NCI-H2107 treated with DMSO at 0.1 percent for 48 hours (cell line): ENCODE data around the gene KIRREL3.
"Not testable (repeated sequence)": the region's sequence is repeated elsewhere in the genome, so short reads cannot be mapped to it uniquely, and the experiment has no call there.

ENCODE experiments used
- DNase-seq: peaks from one replicate; lab custom pipeline; 2025; ENCODE audit not compliant: unreplicated experiment; lab: John Stamatoyannopoulos, UW

KIRREL3 gene

DNA sequence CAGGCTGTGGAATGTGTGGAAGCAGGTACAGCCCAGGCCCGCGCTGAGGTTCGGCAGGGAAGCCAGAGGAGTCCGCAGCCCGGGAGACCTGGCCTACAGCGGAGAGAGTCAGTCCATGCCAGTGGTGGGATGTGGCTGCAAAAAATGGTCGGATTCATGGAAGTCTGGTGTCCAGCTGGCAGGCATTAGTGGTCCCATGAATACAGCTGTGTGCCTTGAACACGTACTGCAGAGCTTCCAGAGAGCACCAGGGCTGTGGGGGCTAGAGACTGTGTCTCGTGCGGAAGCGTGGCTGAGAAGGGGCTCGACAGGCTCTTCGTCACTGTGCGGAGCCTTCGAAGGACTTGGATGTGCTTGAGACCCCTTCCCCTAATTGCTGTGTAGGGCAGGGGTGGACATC is 604.3 kb downstream of the KIRREL3 start:
- not testable (repeated sequence) for DNase-seq

DNA sequence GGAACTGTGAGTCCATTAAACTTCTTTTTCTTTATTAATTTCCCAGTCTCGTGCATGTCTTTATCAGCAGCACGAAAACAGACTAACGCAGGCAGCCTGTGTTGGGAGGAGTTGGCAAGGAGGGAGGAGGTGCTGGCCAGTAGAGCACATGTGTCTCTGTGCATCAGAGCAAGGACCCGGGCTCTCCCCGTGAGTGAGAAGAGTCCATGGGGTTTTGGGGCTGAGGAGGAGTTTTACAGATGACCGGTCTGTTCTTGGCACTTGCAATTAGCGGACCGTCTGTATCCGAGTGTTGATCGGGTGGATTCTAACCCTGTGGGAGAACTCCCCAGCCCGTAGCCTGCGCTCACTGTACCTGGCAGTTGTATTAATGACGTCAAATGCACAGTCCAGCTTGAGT is 604.8 kb downstream of the KIRREL3 start:
- not testable (repeated sequence) for DNase-seq

DNA sequence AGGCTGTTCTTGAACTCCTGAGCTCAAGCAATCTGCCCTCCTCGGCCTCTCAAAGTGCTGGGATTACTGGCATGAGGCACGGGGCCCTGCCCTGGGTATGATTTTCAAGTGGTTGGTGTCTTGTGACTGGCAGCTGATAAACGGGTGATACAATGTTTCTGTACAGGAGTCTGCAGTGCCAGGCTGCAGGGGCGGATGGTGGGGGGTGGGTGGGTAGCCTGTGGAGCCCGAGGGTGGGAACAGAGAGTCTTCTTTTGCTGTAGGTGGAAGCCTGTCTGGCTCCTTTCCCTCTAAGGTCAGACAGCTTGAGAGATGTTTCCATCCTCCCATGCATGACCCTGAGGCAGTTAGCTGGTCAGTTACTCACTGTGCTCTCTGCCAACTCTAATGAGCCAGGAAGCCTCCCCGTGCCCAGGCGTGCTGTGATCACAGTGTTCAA is 605.9 kb downstream of the KIRREL3 start:
- DNase-seq = not testable (repeated sequence)

DNA sequence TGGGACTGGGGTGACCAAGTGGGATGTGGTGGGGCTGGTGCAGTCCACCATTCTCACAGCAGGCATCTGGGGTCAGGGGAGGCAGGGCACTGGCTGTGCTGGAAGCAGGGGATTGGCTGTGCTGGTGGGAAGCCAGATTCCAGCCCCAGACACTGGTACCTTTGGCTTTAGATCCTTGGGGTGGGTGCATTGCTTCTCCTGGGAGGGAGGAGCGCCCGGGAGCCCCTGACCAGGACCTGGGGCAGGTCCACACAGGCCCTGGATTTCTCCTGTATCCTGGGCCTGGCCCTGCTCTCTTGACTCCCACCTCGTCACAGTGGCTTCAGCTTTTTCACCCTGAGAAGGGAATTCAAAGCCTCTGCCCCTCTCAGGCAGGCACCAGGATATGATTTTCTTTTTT is 606.5 kb downstream of the KIRREL3 start:
- DNase-seq = no peak

DNA sequence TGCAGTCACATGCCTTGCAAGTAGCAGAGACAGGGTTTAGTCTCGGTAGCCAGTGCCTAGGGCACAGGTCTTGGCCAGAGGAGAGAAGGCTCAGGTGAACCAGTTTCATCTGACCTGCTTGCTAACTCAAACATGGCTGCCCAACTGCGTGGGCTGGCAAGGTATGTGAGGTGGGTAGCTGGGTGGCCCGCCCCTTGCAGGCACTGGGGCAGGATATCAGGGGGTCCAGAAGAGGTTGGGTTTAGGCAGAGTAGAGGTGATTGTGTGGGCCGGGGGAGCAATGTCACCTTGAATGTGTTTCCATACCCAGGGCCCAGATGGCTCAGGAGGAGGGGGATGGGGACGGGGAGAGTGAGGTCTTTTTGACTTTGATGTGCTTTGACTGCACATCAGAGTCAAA is 607.4 kb downstream of the KIRREL3 start:
- no peak for DNase-seq

DNA sequence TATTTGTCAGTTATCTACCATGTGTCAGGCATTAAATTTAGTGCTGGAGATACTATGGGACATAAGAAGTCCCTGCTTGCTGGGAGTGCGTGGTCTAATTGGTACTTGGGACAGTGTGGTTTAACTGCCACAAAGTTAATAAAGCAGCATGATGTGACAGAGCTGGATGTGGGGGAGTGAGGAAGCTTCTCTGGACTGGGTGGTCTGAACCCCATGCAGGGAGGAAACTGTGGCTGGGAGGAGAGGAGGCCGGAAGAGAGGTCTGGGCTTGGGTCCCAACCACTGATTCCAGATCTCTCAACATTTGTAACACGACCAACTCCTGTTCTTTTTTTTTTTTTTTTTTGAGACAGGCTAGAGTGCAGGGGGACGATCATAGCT is 607.9 kb downstream of the KIRREL3 start:
- no peak for DNase-seq

DNA sequence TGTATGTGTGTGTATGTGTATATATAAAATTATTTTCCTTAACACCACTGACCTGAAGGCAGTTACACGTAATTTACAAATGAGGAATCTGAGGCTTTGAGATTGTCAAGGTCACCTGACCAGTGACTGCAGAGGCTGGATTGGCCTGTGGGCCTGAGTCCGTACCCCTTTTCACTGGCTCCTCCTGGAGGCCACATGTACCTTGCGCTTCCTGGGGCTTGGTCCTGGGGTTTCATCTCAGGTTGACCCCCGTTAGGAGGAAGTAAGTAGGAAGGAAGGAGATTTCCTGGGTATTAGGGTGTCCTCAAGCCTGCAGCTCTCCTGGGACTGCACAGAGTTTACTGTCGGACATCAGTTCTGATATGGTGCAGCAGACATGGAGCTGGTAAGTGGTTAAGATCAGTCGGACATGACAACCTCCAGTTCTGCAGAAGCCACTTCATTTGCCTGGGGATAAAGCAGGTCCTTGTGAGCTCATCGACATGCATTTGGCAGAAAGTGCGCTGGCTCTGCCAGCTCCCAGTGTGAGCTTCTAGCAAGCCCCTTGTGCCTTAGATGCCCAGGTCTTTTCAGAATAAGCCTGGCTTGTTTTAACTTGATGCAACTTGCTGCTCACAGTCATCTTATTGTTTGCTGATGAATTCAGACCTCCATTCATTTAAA is 608.5 kb downstream of the KIRREL3 start:
- no peak for DNase-seq

DNA sequence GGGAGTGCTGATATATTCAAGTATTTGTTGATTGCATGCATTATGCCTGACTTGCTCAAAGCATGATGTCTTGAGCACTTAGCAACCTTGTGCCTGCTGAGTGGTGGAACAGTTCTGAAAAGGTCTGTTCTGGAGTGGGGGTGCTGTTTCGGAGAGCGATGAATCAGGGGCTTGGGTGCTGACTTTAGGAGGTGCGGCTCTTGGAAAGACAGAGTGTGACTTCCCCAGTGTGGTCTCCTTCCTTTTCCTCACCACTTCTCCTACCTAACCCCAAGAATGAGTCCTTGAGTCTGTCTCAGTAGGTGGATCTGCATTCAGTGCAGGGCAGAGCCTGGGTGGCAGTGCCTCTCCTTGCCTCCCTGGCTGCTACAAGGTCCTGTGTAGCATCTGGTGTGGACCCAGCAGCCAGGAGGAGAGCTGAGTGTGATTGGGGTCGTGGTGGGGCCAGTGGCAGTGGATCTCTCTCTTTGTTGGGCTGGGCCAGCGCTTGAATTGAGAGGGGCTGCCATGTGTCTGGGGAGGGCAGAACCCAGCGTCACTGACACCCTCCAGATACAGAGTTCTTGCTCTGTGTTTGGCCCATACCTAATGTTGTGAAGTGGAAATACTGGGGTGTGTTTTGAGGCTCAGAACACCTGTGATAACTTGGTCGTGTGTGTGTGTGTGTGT is 609.1 kb downstream of the KIRREL3 start:
- no peak for DNase-seq

DNA sequence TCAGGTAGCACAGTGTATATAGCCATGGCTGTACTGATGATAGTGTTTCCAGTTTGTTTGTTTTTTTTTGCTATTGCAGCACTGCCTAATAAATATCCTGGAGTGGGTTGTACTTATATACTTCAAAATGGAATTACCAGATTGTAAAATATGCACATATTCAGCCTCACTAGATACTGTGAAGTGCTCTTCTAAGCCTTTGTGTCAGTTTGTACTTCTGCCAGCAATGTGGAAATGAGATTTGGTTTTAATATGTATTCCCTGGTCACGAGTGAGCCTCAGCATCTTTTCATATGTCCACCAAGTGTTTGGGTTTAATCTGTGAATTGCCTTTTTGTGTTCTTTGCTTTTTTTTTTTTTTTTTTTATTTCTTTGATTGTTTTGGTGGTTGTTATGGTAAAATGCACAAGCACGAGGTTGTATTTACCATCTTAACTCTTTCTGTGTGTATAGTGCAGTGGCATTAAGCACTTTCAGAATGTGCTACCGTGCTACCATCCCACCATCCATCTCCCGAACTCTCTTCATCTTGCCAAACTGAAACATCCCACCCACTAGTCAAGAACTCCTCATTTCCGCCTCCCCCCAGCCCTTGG is 610.2 kb downstream of the KIRREL3 start:
- DNase-seq = no peak

DNA sequence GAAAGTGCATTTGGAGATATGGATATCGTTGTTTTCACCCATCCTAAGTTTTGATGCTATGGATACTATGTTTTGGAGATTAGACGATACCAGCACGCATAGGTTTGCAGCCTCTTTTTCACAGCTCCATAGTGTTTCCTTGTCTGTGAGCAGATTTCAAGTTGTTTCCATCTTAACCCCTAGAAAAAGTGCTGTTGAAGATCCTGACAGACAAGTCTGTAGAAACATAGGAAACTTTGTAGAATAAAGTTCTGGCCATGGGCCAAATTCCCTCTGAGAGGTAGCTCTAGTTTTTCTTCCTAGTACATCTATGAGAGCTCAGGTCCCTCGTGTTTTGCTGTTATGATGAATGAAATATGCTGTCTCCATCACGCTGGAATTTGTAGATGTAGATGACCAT is 612.7 kb downstream of the KIRREL3 start:
- DNase-seq = no peak

DNA sequence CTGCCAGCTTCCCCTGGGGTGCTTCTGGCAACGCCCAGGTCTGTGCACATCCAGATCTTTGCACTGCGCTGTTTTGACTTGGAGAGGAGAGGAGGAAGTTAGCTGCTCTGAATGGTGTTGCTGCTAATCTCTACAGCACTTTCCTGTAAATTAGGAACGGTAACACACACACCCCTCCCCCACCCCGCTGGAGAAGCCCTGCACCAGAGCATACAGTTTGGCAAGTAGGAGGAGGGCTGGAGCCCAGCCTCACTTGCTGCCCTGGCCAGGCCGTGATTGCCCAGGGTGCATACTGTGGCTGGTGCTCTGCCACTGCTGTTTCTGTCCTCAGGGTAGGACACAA is 613.9 kb downstream of the KIRREL3 start:
- not testable (repeated sequence) for DNase-seq

DNA sequence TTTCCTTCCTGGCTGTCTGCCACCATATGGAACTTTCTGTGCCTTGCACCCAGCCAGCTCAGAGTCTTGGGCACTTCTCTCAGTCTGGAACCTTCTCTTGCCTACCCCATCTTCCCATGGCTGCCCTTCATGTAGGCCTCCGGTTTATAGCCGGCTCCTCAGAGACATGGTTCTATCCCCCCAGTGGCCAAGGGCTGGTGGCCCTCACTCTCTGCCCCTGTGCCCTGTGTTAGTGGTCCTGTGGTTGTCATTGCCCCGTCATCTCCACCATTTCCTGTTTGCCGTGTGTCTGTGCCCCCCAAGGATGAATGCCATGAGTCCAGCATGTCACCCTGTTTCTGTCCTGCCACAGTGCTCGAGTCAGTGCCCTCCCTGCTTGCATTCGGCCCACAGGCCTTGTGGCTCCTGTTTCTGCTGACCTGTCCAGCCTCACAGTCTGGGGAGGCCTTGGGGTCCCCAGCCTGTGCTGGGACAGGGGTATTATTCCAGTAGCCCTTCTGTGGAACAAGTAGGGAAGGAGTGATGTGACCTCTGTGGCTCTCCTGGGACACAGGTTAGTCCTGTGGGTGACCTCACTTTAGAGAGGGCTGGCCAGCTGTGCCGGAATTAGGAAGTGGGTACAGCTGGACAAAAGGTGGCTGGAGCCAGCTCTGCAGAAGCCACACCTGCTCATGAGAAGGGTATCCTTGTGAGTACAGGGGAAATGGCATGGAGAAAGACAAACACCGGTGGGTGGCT is 614.4 kb downstream of the KIRREL3 start:
- DNase-seq = no peak

DNA sequence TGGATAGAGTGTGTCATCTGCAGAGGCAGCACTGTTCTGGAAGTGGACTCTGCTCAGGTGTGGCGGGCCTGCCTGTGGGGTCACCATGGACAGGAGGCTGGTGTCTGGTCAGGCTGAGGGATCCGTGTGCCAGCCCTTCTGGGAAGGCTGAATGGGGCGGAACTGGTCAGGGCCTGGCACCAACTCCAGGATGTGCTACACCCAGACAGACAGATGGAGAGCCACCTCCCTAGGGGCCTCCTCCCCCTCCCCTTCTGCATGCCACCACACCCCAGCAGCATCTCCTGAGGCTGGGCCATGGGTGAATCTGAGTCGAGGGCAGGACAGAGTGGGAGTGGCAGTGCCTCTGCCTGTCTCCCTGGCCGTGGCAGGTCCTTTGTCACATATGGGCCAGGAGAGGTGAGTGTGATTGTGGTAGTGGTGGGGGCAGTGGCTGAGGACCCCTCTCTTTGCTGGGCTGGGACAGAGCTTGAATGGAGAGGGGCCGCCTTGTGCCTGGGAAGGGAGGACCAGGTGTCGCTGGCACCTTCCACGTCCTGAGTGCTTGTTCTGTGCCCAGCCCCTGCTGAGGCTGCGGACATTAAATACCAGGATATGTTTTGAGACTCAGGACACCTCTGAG is 616.0 kb downstream of the KIRREL3 start:
- no peak for DNase-seq

DNA sequence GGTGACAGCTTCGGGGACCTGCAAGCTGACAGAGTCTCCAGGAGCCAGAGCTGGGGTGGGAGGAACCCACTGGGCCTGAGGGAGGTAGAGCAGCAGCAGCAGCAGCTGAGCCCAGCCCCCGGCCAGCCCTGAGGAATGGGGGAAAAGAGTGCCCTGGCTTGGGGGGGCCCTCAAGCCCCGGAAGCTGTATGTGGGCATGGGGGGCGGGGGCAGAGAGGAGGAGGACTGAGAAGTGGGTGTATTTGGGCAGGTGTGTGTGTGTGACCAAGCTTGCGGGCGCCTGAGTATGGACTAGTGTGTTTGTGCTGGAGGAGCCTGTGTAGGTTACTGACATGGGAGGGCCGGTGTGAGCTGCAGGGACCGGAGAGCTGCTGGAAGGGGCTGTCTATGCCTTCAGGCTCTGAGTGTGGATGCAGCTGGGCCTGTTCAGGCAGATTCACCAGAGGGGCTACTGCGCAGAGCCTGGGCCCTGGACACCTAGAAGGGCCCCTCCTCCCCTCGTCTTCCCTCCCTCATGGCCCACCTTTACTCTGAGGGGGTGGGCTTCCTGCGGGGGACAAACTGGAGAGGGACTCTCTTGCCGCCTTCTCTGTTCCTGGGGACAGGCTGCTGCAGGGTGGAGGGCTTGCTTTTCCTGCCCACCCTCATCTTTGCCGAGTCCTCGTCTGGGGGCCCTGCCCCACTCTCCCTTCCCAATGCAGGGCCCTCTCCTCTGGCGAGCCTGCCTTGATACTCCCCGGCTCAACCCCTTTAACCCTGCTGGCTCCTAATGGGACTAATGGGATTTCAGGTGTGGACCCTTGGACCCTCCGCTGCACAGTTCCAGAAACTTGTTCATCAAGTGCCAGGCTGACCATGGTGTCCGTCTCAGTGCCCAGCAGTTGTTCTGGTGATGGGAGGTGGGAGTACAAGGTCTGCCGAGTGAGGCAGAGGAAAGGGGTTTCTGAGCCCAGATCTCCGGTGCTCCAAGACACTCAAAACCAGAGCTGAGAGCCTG is 616.9 kb downstream of the KIRREL3 start:
- DNase-seq = no peak

DNA sequence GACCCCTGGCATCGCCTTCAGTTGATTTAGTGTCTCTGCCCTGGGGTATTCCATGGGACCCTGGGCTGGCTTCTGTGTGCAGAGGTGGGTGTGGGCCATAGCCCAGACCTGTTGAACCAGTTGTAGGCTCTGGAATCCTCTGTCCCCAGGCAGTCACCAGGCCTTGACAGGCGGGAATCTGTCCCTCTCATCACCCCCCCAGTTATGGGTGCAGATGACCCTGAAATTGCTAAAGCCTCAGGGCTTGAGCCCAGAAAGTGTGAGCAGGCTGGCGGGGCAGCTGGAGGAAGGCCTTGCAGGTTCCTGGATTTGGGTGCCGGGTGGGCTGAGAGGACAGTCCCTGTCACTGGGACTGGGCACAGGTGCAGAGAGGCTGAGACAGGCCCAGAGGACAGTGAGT is 617.9 kb downstream of the KIRREL3 start:
- not testable (repeated sequence) for DNase-seq

DNA sequence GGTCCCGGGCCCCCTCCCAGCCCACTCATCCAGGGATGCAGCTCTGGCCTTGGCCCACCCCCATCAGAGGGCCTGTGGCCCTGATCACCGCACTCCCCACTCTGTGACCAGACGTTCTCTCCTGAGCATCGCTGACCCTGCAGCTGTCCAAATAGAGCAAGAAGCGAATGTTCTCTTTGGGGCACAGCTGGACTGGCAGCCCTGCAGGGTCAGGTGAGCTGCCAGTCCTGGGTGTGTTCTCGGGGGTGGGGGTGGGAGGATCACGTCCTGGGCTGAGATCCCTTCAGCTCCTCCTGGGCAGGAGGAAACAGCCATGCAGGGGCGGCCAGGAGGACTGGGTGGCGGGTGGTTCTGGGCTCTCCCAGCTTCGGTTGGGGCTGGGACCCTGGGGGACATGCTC is 618.6 kb downstream of the KIRREL3 start:
- not testable (repeated sequence) for DNase-seq

DNA sequence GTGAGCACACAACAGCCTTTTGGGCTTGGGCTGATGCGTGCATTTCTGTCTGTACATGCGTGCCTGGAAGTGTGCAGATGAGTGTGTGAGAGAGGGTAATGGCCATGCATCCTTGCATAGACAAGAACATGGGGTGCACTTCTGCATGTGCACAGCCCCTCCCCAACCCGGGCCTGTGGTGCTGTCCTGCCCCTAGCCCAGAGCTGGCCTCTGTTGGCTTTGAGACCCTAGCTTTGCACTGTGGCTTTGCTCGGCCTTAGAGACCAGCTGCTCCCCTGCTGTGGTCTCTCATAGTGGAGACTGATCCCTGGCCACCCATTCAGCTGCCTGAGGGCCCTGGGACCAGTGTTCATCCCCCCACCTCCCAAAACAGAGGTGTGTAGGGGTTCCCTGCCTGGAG is 619.7 kb downstream of the KIRREL3 start:
- no peak for DNase-seq

DNA sequence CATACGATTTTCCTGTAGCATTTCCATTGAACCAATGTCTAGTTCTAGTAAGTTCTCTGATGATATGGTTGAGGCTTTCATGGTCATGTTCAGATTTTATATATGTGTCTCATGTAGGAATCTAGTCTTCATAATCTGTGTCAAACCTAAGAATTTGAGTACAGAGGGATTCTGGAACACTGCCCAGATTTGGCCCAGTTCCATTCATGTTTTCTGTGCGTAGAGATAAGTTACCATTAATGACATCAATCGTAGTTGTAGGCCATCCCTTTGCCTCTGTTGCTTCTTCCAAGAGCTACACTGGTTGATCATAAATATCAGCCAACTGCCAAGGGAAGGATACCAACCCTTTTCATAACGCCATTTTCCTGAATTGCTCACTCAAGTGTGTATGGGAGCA is 621.8 kb downstream of the KIRREL3 start:
- DNase-seq = no peak

DNA sequence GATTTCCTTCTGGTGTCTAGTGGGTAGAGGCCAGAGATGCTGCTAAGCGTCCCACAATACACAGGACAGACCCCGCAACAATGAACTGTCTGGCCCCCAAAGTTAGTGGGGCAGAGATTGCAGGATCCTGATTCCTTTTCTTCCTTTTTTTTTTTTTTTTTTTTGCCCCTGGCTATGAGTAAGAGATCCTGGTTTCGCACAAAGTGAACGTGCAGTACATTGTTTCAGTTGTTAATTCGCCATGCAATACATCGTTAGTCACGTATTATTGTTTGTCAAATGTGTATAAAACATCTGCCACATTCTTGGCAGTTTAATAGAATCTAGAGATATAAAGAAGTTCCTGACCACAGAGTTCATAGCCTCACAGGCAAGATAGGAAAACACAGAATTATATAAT is 624.8 kb downstream of the KIRREL3 start:
- DNase-seq = no peak

DNA sequence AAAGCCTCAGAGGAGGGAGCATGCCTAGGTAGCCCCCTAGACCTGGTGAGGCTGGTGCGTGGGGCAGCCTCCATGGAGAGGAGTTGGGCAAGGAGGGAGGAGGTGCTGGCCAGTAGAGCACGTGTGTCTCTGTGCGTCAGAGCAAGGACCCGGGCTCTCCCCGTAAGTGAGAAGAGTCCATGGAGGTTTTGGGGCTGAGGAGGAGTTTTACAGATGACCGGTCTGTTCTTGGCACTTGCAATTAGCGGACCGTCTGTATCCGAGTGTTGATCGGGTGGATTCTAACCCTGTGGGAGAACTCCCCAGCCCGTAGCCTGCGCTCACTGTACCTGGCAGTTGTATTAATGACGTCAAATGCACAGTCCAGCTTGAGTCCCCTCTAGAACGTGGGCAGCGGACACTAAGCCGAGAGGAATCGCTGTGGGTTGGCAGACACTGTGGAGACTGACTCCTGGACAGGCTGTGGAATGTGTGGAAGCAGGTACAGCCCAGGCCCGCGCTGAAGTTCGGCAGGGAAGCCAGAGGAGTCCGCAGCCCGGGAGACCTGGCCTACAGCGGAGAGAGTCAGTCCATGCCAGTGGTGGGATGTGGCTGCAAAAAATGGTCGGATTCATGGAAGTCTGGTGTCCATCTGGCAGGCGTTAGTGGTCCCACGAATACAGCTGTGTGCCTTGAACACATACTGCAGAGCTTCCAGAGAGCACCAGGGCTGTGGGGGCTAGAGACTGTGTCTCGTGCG is 625.8 kb downstream of the KIRREL3 start:
- DNase-seq = not testable (repeated sequence)
